ENCODE measurements around the gene NUDT17.
A peak's percentile ranks its signal among the peaks of the same experiment; 100 is the strongest.

Gene NUDT17

GRCh38 chr1:145891587-145892485 lies 46.4 kb downstream of the NUDT17 start:
- DNase-seq: peak; percentile 98

GRCh38 chr1:145892486-145893087 lies 47.2 kb downstream of the NUDT17 start:
- no peak for DNase-seq

- DNase-seq: no peak
These were observed 48.1 kb downstream of the NUDT17 start for GRCh38 chr1:145893306-145894055.

GRCh38 chr1:145895471-145895870 lies 50.0 kb downstream of the NUDT17 start:
- no peak for DNase-seq

GRCh38 chr1:145897969-145898368 lies 52.5 kb downstream of the NUDT17 start:
- no peak for DNase-seq
